ENCODE measurements around the gene AADAC.

GRCh38 chr3:151838574-151839312, 24.8 kb downstream of the AADAC start:
- TF ChIP-seq GATA2 (IDR thresholded peaks at IDR 0.05; ENCODE audit: low read depth, low read length): no peak
- no peak for TF ChIP-seq GATA3 (IDR thresholded peaks at IDR 0.05; ENCODE audit: low read depth, low read length)
